Mesendoderm (in vitro differentiated cells): ENCODE results near the gene DGCR6L. TPM values are rescaled to one million over a fixed set of nuclear protein-coding genes. Genes with fewer than 3 reads are reported as not detected.
"Not testable (repeated sequence)": the region's sequence is repeated elsewhere in the genome, so short reads cannot be mapped to it uniquely, and the experiment has no call there.

ENCODE experiments used
- DNase-seq: peaks from one replicate; pipeline ENCODE4 v3.0.0; 2013
- H2AK5ac ChIP-seq: 2 replicates; pipeline ENCODE4 v1.6.1; 2013; ENCODE audit warnings: low read length, inconsistent platforms
- H2BK120ac ChIP-seq: 2 replicates; pipeline ENCODE4 v1.6.1; 2013; ENCODE audit warnings: low read depth, mild to moderate bottlenecking, low read length, moderate library complexity, mixed read lengths
- H2BK15ac ChIP-seq: replicated peaks from 2 replicates; pipeline ENCODE4 v1.6.1; 2013; ENCODE audit warnings: low read depth, mild to moderate bottlenecking, moderate library complexity
- H2BK5ac ChIP-seq: 2 replicates; pipeline ENCODE4 v1.6.1; 2013; ENCODE audit warnings: low read length, inconsistent platforms
- H3K18ac ChIP-seq: 2 replicates; pipeline ENCODE4 v1.6.1; 2013; ENCODE audit warnings: mild to moderate bottlenecking, low read length, mixed read lengths
- H3K23ac ChIP-seq: one replicate; pipeline ENCODE4 v1.6.1; 2013; ENCODE audit warnings: low read length
- H3K27ac ChIP-seq: 2 replicates; pipeline ENCODE4 v1.5.1; 2013; ENCODE audit warnings: low read depth, mild to moderate bottlenecking, inconsistent platforms, low read length, moderate library complexity
- H3K27me3 ChIP-seq: 2 replicates; pipeline ENCODE4 v1.6.1; 2013; ENCODE audit warnings: low read length, control low read depth, mild to moderate bottlenecking, inconsistent platforms; ENCODE audit not compliant: insufficient read depth, poor library complexity
- H3K36me3 ChIP-seq: 2 replicates; pipeline ENCODE4 v1.6.1; 2013; ENCODE audit warnings: low read length, inconsistent platforms; ENCODE audit not compliant: control insufficient read depth, insufficient read depth
- H3K4ac ChIP-seq: one replicate; pipeline ENCODE4 v1.6.1; 2013; ENCODE audit warnings: low read depth, mild to moderate bottlenecking, low read length, moderate library complexity
- H3K4me1 ChIP-seq: 2 replicates; pipeline ENCODE4 v1.6.1; 2013; ENCODE audit warnings: low read depth, low read length, inconsistent platforms; ENCODE audit not compliant: control insufficient read depth
- H3K4me2 ChIP-seq: 2 replicates; pipeline ENCODE4 v1.6.1; 2013; ENCODE audit warnings: low read length
- H3K4me3 ChIP-seq: 2 replicates; pipeline ENCODE4 v1.5.1; 2013; ENCODE audit warnings: mild to moderate bottlenecking, low read length
- H3K56ac ChIP-seq: one replicate; pipeline ENCODE4 v1.6.1; 2013; ENCODE audit warnings: low read length
- H3K79me1 ChIP-seq: 2 replicates; pipeline ENCODE4 v1.6.1; 2013; ENCODE audit warnings: low read length, inconsistent platforms
- H3K79me2 ChIP-seq: 2 replicates; pipeline ENCODE4 v1.6.1; 2013; ENCODE audit warnings: mild to moderate bottlenecking, low read length; ENCODE audit not compliant: control insufficient read depth, insufficient read depth
- H3K9ac ChIP-seq: 2 replicates; pipeline ENCODE4 v1.6.1; 2013; ENCODE audit warnings: low read length, inconsistent platforms
- H4K5ac ChIP-seq: one replicate; pipeline ENCODE4 v1.6.1; 2013; ENCODE audit warnings: low read length
- H4K8ac ChIP-seq: one replicate; pipeline ENCODE4 v1.6.1; 2013; ENCODE audit warnings: low read depth, mild to moderate bottlenecking, control low read depth, low read length, moderate library complexity
- WGBS: extraction: QIAGEN DNeasy Blood & Tissue Kit; methylation state at CpG from one replicate; pipeline ENCODE4 v1.1.7; 2013; ENCODE audit warnings: low lambda C conversion rate, missing lambda C conversion rate; ENCODE audit not compliant: insufficient coverage; ENCODE audit errors: extremely low coverage; 5-methylcytosine and 5-hydroxymethylcytosine counted together
- polyA plus RNA-seq, 2 experiments: library from polyadenylated mRNA; stranded (reverse); fragments of 200-250 nt; gene quantifications; one replicate each; pipeline ENCODE4 v1.2.3, GENCODE V29; 2013

The DGCR6L gene
- 27.2 TPM for polyA plus RNA-seq (2013, experiment 1 of 2)
- polyA plus RNA-seq (2013, experiment 2 of 2), result 27.9 TPM

GRCh38 chr22:20319745-20320658 is at the start of gene DGCR6L:
TSS of gene DGCR6L (minus strand) at chr22:20320060. CDS start at chr22:20319988, 72 bp downstream.
- H3K23ac ChIP-seq, result peak within 1 kb of the TSS; percentile 1
- peak within 1 kb of the TSS; percentile 88 for H3K27ac ChIP-seq
- DNase-seq, result peak; percentile 97
- peak within 1 kb of the TSS; percentile 73 for H3K4me3 ChIP-seq
- no peak within 1 kb of the TSS for H2BK120ac ChIP-seq
- peak within 1 kb of the TSS; percentile 63 for H3K4me2 ChIP-seq
- H2BK5ac ChIP-seq, result no peak within 1 kb of the TSS
- no peaks in the 10 kb centered on the region for H3K4me1 ChIP-seq
- H2BK15ac ChIP-seq, result no peak within 1 kb of the TSS
- H3K27me3 ChIP-seq, result no peaks in the 10 kb centered on the region
- H3K9ac ChIP-seq, result peak within 1 kb of the TSS; percentile 80
- no CpG with 5 or more reads among the region's 98 CpGs for WGBS
- H3K56ac ChIP-seq, result peak within 1 kb of the TSS; percentile 97
- H3K4ac ChIP-seq, result peak within 1 kb of the TSS; percentile 28
- peaks cover 4% of the 10 kb centered on the region for H3K79me1 ChIP-seq
- H3K36me3 ChIP-seq, result no peaks in the 10 kb centered on the region
- no peaks in the 10 kb centered on the region for H3K79me2 ChIP-seq
- no peak within 1 kb of the TSS for H4K5ac ChIP-seq
- H4K8ac ChIP-seq, result peak within 1 kb of the TSS; percentile 99
- peak within 1 kb of the TSS; percentile 75 for H3K18ac ChIP-seq
- no peak within 1 kb of the TSS for H2AK5ac ChIP-seq

GRCh38 chr22:20368875-20369274 is 49.0 kb upstream of the DGCR6L start:
- H3K4me1 ChIP-seq, H3K4me3 ChIP-seq, H3K27ac ChIP-seq, H3K79me1 ChIP-seq, H2BK15ac ChIP-seq, DNase-seq, H3K4me2 ChIP-seq, H4K8ac ChIP-seq, H2AK5ac ChIP-seq, H3K23ac ChIP-seq, H3K79me2 ChIP-seq, H3K27me3 ChIP-seq, H3K56ac ChIP-seq, H3K36me3 ChIP-seq, H2BK5ac ChIP-seq, H2BK120ac ChIP-seq, H3K18ac ChIP-seq, H3K4ac ChIP-seq, H3K9ac ChIP-seq, H4K5ac ChIP-seq: not testable (repeated sequence)
- WGBS, result no CpG with 5 or more reads among the region's 9 CpGs

- not testable (repeated sequence) for H2BK120ac ChIP-seq, H4K5ac ChIP-seq, H2AK5ac ChIP-seq, H3K79me2 ChIP-seq, DNase-seq, H3K4me3 ChIP-seq, H3K36me3 ChIP-seq, H3K79me1 ChIP-seq, H3K9ac ChIP-seq, H4K8ac ChIP-seq, H3K4me2 ChIP-seq, H2BK15ac ChIP-seq, H3K23ac ChIP-seq, H3K4ac ChIP-seq, H3K27me3 ChIP-seq, H3K4me1 ChIP-seq, H3K56ac ChIP-seq, H2BK5ac ChIP-seq, H3K18ac ChIP-seq, H3K27ac ChIP-seq
- WGBS, result no CpG with 5 or more reads among the region's 9 CpGs
These were observed 47.0 kb upstream of the DGCR6L start for GRCh38 chr22:20366841-20367240.

DNA sequence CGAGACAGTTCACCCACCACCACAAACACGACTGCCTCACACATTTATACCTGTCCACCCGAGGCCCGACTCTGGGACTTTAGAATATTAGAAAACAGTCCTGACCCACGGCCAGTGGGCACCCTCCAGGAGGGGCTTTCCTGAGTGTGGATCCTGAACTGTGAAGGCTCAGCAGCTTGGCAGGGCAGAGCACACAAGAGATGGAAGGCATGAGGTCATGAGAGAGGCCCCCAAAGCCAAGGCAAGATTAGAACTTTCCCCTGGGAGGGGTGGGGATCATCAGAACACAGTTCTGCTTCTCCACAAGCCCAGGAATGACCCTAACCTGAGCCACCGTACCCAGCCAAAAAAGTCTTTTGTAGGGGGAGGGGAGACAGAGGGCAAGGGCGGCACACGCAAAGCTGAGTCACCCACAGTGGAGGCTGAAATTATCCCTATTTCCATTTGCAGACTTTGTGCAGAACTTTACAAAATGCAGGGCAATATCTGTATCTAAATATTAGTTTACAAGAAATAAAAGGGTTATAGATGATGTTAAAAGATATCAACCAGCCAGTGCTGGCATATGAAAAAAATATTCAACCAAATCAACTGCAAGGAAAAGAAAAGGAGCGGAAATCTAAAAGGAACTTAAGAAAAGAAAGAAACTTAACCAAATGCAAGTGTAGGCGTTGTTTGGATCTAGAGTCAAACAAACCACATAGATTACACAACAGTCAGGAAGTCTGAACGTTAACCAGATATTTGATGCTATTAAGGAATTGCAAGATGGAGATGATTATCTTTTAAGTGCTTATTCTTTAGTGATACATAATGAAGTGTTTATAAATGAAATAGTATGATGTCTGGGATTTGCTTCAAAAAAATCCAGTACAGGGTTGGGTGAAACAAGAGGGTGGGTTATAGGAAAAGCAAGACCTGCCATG is 44.7 kb upstream of the DGCR6L start:
- DNase-seq, H3K4me3 ChIP-seq: not testable (repeated sequence)

GRCh38 chr22:20362403-20362802 is 42.5 kb upstream of the DGCR6L start:
- H3K27me3 ChIP-seq, H4K8ac ChIP-seq, H2BK15ac ChIP-seq, H3K9ac ChIP-seq, H3K79me1 ChIP-seq, H2AK5ac ChIP-seq, H3K27ac ChIP-seq, H3K4me3 ChIP-seq, H3K36me3 ChIP-seq, H3K4ac ChIP-seq, H3K4me2 ChIP-seq, DNase-seq, H4K5ac ChIP-seq, H2BK5ac ChIP-seq, H3K18ac ChIP-seq, H3K23ac ChIP-seq, H3K79me2 ChIP-seq, H2BK120ac ChIP-seq, H3K56ac ChIP-seq, H3K4me1 ChIP-seq: not testable (repeated sequence)
- WGBS, result no CpG with 5 or more reads among the region's 10 CpGs

More for the DNA sequence above, 44.7 kb upstream of the DGCR6L start:
- H3K27ac ChIP-seq, H3K36me3 ChIP-seq, H2AK5ac ChIP-seq, H3K4me1 ChIP-seq, H2BK5ac ChIP-seq, H3K27me3 ChIP-seq, H3K4me2 ChIP-seq, H3K18ac ChIP-seq, H3K23ac ChIP-seq, H4K5ac ChIP-seq, H2BK120ac ChIP-seq, H3K79me2 ChIP-seq, H3K9ac ChIP-seq, H2BK15ac ChIP-seq, H4K8ac ChIP-seq, H3K79me1 ChIP-seq, H3K4ac ChIP-seq, H3K56ac ChIP-seq: not testable (repeated sequence)
- no CpG with 5 or more reads among the region's 11 CpGs for WGBS
